Measurements from ENCODE around the gene LSMEM2.
A peak's percentile ranks its signal among the peaks of the same experiment; 100 is the strongest.
"Not testable (repeated sequence)": the region's sequence is repeated elsewhere in the genome, so short reads cannot be mapped to it uniquely, and the experiment has no call there.

The LSMEM2 gene

GRCh38 chr3:50278880-50279224 is at the start of gene LSMEM2:
Gene LSMEM2 (plus strand): TSS chr3:50279087. CDS start chr3:50279114, 27 bp downstream.
- no peak for DNase-seq

- DNase-seq, result no peak
Observed at GRCh38 chr3:50229490-50229889, 49.4 kb upstream of the LSMEM2 start.

GRCh38 chr3:50230104-50230793 is 48.6 kb upstream of the LSMEM2 start:
- no peak for DNase-seq

GRCh38 chr3:50230794-50231125 is 48.1 kb upstream of the LSMEM2 start:
- DNase-seq, result no peak

- DNase-seq, result no peak
Observed at GRCh38 chr3:50231581-50231980, 47.3 kb upstream of the LSMEM2 start.

- no peak for DNase-seq
Observed at GRCh38 chr3:50232303-50232702, 46.6 kb upstream of the LSMEM2 start.

GRCh38 chr3:50233176-50233575 is 45.7 kb upstream of the LSMEM2 start:
- no peak for DNase-seq

- peak; percentile 99 for DNase-seq
Observed at GRCh38 chr3:50235716-50236483, 43.0 kb upstream of the LSMEM2 start, which contains the start of gene GNAI2. Gene GNAI2 (plus strand): TSS chr3:50236204. CDS start chr3:50236336, 132 bp downstream.

GRCh38 chr3:50236484-50237132 is 42.3 kb upstream of the LSMEM2 start:
- DNase-seq, result no peak

- peak; percentile 32 for DNase-seq
Observed at GRCh38 chr3:50237133-50237651, 41.7 kb upstream of the LSMEM2 start.

- peak; percentile 89 for DNase-seq
Observed at GRCh38 chr3:50237754-50238548, 40.9 kb upstream of the LSMEM2 start.

GRCh38 chr3:50238549-50239026 is 40.3 kb upstream of the LSMEM2 start:
- no peak for DNase-seq

- DNase-seq, result no peak
Observed at GRCh38 chr3:50239649-50240048, 39.2 kb upstream of the LSMEM2 start.

- DNase-seq, result no peak
Observed at GRCh38 chr3:50241163-50241562, 37.7 kb upstream of the LSMEM2 start.

GRCh38 chr3:50241713-50242380 is 37.0 kb upstream of the LSMEM2 start:
- no peak for DNase-seq

- no peak for DNase-seq
Observed at GRCh38 chr3:50242381-50242770, 36.5 kb upstream of the LSMEM2 start.

GRCh38 chr3:50242851-50243542 is 35.9 kb upstream of the LSMEM2 start:
- DNase-seq, result peak; percentile 45

- no peak for DNase-seq
Observed at GRCh38 chr3:50243543-50243895, 35.4 kb upstream of the LSMEM2 start.

GRCh38 chr3:50244813-50245212 is 34.1 kb upstream of the LSMEM2 start:
- not testable (repeated sequence) for DNase-seq

- no peak for DNase-seq
Observed at GRCh38 chr3:50245251-50245745, 33.6 kb upstream of the LSMEM2 start.

- peak; percentile 92 for DNase-seq
Observed at GRCh38 chr3:50245831-50246516, 32.9 kb upstream of the LSMEM2 start.
